D341Med (cell line): ENCODE measurements around the gene NCKAP1.
"Not testable (repeated sequence)": the region's sequence is repeated elsewhere in the genome, so short reads cannot be mapped to it uniquely, and the experiment has no call there.

Experiments used
- DNase-seq: peaks from one replicate; pipeline ENCODE4 v3.0.0; 2012; ENCODE audit warnings: low spot score

Gene NCKAP1

DNA sequence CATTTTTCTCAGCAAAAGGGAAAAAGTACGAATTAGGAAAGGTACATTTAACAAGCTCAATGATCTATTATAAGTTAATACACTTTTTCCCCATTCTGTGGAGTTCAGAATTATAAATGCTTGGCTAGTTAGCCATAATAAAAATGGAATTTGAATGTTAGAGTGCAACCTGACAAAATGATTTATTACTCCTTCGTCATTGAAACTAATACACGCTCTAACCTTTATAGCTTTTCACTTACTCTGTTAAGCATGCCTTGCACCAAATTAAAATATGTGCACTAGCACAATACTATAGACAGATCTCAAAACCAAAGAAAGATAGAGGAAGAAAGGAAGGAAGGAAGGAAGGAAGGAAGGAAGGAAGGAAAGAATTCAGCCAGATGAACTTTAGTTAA is 125.7 kb downstream of the NCKAP1 start:
- DNase-seq: no peak

DNA sequence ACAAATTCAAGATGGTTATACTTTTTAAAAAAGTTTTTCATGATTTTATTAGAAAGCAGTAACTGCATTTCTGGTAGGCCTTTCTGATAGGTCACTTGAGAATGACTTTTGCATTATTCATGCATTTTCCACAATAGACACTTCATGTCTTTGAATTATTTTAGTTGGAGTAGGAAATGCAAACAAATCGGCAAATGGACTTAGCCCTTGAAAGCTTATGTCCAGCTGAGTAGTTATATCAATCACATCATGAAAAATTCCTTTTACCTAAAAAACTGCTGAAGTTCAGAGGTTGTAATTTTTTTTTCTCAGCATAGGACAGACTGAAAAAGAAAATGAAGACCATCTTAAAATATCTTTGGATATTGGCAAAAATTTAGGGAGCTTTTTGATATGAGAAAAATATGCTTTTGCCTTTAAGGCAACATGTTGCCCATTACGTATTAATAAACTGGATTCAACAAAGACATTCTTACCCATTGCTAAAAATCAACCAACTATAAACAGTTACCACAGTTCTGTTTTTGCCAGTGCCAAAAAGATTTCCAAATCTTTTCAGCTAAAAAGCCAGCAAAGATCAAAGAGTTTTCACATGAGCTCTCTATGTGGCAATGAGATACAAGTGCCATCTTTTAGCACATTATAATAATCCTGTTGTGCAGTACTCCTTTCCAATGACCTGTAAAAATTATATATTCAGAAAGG is 126.3 kb downstream of the NCKAP1 start:
- no peak for DNase-seq

DNA sequence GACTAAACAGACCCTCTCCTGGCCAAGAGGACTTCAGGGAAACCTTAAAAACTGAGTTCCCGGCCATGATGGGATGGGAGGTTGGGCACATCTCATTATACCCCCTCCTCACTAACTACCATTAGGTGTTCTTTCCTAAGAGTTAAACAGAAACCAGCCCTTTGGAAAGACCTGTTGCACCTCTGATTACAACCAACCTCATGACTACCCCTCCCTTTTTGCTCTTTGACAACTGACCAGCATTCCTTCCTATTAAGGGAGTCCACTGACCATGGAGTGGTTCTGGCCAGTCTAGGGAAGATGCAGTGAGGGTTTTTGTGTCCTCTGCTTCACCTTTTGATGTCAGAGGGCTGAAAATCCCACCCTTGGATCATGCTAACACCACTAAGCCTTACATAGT is 127.3 kb downstream of the NCKAP1 start:
- no peak for DNase-seq

DNA sequence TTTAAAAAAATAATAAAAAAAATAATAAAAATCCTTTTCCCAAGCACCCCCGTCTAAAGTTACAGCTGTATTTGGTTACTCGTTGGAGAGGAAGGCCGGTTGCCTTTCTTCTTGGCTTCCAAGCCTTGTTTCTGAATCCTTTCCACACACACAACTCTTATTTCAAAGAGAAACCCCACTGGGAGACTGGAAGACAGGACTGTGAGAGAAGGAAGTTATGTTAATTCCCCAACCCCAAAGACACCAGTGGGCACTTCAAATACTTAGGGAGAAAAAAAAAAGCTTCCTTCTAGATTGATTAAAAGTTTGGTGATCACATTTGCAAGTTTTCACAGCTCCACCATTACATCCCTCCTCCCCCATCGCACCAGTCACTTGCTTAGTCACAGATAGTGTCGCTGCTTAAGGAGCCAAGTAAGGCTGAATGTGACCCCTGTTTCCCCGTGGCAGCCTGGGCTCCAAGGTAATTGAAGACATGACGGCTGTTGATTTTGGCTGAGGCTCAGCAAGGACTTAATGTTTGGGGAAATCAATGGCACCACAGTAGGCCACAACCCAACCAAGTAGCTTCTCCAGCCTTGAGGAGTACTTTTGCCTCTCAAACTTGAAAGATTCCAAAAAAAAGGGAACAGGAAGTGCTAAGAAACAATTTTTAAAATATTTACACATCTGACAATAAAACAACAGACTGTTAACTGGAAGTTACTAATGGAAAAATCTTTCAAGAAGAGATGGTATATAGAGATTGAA is 131.0 kb downstream of the NCKAP1 start:
- no peak for DNase-seq

DNA sequence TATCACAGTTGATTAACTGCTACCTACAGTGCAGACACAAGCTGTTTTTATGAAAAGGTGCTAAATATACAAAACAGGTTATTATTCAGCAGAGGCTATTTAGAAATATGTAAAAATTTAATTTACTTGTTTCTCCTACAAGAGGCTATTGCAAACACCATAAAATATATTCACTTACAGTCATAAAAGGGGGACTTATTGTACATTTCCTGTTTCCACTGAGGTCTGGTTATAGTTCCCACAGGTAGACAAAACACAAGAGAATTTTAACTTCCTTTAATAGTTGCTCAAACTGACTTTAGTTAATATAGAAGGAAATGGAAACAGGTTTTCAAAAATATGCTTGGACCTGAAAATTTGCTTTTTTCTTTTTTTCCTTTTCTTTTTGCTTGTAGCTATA is 131.8 kb downstream of the NCKAP1 start:
- no peak for DNase-seq

DNA sequence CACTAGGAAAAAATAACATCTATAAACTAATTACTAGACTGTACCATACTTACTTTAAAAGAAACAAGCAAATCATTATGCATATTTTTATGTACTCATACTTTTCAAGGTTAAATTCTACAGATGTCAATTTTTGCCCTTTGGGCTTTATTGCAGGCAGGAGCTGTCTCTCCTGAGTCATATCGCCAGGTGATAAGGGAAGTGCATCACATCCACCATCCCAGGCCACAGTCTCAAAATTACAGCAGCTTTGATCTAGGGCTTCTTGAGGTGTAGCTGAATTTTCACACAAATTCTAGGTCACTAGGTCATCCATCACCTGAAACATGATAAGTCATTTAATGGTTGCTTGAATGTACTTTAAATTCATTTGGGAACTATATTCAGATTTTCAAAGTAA is 133.4 kb downstream of the NCKAP1 start:
- no peak for DNase-seq

DNA sequence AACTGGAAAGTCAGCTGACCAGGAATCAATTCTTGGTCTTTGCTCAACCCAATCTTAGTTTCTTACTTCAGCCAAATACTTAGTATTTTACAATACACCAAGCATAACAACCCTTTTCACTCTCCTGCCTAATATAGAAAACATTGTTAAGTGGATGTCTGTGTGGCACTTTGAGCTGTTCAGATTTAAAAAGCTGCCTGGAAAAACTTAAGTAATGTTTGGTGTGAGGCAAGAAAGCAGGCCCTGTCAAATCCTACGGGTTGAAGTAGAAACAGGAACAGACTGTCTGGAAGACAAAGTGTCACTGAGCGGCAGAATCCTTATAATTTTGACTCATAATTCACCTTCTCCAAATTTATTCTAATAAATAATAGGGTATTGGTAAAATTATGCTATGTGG is 134.7 kb downstream of the NCKAP1 start:
- DNase-seq: no peak

DNA sequence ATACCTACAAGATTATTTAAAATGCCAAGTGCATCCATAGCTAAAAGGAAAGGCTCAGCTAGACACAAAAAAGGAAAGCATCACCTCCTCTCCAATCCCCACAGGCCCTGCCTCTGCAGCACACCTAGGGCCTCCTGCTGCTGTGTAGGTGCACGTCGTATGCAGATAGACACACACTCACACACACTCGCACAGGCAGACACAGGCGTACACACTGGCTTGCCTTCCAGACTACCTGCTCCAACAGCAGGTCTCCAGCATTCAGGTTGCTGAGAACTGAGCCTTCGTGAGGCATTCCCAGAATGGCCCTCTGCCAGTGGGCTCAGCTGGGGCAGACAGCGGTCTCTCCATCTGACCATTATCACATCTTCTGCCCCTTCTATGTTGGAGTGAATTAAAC is 136.5 kb downstream of the NCKAP1 start:
- DNase-seq: no peak

DNA sequence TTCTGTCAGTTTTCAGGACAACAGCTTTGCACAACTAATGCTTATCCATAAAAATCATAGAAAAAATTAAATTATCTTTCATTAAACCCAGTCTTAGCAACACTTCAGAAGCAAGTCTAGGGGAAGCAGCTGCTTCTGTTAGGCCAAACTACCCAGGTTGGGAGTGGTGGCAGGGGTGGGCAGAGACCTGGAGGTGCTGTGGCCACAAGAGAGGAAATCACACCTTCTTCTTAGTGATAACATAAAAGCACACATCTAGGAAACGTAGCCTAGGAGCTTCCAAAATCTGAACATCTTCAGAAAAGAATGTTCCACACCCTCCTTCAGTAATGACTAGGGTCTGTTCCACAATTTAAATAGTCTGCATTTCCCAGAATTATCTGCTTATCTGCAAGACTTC is 139.5 kb downstream of the NCKAP1 start:
- no peak for DNase-seq

DNA sequence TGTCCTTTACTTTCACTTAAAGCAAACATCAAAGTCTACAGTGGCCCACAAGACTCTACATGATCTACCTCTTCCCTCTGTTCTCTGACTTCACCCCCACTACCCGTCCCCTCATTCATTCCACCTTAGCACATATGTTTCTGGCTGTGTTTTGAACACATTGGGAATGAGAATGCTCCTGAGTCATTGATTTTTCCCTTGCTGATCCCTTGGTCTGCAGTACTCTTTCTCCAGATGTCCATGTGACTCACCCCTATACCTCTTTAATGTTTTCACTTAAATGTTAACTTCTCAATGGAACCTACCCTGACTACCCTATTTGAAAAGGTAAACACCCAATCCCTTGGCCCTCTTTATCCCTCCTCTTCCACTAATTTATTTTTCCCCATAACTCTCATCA is 141.1 kb downstream of the NCKAP1 start:
- no peak for DNase-seq

DNA sequence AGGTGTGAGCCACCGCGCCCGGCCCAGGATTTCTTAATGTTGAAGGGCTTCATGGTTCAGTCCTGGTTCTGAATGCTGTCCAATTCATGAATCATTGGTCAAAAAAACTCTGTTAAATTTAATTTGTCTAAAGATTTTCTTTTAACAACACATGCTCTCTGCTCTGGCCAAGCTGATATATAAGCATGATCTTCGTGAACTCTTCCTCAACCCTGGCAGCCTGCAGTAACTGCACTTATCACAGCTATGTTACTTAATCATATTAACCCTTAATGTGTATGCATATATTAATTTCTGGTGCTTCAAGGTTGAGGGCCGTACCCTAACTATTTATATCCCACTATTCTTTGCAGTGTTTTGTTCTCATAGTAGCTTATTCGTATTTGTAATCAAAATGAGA is 142.5 kb downstream of the NCKAP1 start:
- DNase-seq: no peak

DNA sequence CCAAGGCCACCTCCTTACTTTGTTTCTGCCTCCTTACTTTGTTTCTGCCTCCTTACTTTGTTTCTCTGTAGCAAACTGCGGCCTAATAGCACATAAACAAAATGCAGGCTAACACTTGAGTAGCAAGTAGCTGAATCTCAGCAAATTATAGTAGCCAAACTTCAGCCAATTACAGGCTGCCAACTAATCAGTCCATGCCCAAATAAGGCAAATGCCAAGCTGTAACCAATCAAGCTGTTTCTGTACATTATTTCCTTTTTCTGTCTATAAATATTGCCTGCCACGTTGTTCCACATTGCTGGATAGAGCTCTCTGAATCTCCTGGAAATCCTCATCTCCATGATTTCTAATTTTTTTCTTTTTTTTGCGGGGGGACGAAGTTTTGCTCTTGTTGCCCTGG is 143.1 kb downstream of the NCKAP1 start:
- no peak for DNase-seq

DNA sequence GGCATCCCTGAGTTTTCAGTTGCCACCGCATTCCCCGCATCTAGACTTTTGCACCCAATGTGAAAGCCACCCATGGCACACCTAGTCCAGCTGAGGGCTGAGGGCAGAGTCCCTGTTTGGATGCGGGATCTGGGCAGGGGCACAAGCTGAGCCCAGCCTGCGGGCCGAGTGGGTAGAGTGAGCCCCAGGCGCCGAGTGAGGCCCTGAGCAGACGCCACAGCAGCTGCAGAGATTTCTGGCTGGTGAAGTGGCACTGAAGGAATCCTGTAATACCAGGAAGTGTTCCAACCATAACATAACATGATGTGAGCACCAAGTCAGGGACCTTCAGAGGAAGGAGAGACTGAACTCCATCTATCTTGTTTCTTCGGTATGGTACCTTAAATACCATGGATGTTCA is 144.1 kb downstream of the NCKAP1 start:
- DNase-seq: no peak

DNA sequence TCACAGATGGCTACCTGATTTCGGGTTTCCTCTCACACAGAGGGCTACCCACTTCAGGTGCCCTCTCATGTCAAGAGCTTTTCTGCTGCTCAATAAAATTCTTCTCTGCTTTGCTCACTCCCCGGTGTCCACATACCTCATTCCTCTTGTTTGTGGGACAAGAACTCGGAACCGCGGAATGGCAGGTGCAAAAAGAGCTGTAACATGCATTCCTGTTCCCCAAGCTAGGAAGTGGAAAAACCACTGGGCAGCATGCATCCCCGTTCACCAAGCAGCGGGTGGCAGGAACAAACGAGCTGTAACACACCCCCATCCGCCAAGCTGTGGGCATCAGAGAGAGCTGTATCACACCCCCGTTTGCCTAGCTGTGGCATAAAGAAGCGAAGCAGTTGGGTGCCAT is 144.6 kb downstream of the NCKAP1 start:
- DNase-seq: no peak

DNA sequence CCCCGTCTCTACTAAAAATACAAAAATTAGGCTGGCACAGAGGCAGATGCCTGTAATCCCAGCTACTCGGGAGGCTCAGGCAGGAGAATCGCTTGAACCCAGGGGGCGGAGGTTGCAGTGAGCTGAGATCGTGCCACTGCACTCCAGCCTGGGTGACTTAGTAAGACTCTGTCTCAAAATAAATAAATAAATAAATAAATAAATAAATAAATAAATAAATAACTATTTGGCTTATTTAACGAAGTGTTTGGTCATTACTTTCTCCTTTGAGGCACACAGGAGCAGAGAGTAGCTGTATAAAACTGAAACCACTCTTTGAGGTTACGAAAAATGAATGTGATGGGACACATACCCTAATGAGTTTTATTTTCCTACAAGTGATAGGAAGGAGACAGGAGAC is 145.2 kb downstream of the NCKAP1 start:
- DNase-seq: not testable (repeated sequence)

DNA sequence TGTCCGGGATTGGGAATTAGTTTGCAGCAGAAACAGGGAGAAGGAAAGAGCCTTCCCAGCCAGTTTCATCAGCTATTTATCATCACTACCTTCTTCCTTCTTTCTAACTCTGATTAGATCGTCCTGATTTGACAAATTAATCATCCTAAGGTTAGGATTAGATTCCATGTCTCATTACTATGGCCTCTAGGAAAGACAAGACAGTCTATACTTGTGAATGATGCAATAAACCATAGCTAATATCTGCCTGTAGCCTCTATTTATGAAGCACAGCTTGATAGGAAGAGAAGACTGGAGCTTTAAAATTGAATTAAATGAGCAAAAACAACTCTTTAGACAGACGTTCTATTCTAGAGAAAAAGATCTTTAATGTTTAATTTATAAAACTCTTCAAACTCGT is 146.6 kb downstream of the NCKAP1 start:
- DNase-seq: no peak

DNA sequence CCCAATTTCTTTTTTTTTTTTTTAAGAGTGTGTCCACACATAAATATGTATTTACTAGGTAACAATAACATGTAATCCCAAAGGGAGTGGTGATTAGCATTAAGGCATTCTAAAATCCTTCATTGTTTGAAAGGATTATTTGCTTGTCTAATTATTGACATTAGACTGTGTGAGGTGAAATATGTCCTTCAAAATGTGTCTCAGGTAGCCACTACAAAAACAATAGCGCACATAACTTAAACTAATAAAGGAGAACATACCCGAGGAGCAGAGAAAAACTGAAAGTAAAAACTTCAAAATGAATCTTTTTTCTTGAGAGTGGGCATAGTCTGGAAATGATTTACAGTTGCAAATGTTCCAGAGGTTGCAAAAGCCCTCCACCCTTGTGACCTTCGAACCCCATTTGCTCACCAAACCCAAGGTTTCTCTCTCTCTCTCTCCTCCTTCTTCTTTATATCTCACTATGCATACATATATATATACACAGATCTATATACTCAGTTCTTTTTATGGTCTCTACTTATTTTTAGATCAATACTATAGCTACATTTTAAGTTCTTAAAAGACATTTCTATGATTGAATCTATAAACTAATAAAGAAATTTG is 147.4 kb downstream of the NCKAP1 start:
- no peak for DNase-seq

DNA sequence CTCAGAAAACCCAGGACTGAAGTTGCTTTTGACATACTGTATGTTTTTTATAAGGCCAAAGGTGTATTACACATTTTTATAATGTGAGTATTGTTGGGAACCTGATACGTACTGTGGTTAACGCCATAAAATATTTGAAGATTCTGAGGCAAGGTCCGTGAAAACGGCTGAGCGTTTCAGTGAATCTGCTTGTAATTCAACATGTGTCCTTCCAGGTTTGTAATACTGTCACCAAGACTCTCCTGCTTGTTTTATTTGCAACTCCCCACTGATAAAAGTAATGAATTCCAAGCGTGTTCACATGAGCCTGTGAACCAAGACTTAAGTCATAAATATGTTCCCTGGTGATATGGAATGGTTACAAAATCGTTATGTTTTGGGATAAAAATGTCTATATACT is 148.0 kb downstream of the NCKAP1 start:
- no peak for DNase-seq

DNA sequence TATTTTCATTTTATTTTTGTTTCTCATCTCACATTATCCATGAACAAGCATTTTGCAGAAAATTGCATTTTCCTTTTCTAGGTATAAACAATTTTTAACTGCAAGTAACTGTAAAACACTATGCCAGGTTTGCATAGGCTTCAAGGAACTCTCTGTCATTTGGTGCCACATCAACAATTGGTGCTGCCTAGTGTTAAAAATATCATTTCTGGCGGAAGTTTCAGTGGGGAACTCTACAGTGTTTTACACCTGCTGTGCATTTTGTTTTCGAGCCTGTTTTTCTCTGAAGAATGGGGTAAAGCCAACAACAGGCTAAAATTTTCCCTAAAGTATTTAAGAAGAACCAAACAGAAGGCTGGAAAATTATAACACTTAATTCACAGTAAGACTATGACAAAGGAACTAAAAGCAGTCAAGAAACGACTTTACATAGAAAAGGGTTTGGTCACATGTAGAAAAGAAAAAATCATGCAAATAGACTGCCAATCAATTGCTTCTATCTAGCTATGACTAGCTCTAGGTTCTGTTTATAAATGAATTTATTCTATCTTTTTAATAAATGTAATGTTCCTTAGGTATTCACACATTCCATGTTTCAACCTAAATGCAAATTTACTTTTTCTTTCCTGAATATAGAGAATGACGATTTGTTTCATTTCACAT is 150.4 kb downstream of the NCKAP1 start:
- no peak for DNase-seq

DNA sequence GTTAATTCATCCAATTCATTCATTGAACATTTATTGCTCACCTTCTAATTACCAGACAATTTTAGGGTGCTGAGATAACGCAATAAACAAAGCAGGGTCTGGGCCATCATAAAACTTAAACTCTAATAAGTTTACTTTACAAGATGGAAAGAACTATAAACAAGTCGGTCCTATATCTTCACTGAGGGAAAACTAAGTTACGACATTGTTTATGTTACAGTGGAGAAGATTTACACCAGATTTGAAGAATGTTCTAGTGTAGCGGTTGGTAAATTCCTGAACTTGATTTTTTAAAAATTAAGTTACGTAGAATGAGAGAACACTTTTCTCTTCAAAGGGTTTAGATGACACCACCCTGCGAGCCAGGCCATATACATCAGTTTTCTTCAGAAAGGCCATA is 151.2 kb downstream of the NCKAP1 start:
- DNase-seq: no peak

DNA sequence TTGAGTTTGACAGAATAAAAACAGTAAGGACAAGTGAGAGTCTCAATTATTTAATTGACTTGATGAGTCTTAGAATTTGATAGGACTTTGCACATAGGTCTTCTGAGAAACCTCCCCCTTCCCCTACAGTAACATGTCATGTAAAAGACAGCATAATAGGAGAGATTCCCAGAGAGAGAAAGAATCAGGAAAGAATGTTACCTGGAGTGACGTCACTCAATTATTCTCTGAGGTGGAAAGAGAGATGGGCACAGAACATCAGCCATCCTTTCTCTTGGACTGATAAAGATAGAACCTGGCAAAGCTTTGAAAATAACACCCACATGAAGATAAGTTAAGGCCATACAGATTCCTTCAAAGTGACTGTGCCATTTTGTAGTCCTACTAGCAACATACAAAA is 152.5 kb downstream of the NCKAP1 start:
- no peak for DNase-seq

DNA sequence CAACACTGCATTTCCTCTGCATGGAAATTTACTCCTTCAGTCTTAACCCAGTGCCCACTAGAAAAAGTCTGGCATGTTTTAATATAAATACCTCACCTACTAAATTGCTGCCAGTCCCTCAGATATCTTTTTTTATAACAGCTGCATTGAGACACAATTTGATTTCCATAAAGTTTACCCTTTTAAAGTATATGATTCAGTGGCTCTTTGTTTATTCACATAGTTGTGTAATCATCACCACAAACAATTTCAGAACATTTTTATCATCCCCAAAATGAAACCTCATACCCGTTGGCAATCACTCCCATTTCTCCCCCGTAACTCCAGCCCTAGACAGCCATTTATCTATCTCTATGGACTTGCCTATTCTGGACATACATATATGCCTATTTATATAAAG is 154.8 kb downstream of the NCKAP1 start:
- DNase-seq: no peak

DNA sequence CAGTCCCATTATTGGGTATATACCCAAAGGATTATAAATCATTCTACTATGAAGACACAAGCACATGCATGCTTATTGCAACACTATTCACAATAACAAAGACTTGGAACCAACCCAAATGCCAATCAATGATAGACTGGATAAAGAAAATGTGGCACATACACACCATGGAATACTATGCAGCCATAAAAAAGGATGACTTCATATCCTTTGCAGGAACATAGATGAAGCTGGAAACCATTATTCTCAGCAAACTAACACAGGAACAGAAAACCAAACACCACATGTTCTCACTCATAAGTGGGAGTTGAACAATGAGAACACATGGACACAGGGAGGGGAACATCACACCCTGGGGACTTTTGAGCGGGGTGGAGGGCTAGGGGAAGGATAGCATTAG is 158.2 kb downstream of the NCKAP1 start:
- not testable (repeated sequence) for DNase-seq
